Measurements from ENCODE around the gene ARHGAP12.
"Not testable (repeated sequence)": the region's sequence is repeated elsewhere in the genome, so short reads cannot be mapped to it uniquely, and the experiment has no call there.

ARHGAP12 gene

GRCh38 chr10:31921031-31921430 is 7.6 kb downstream of the ARHGAP12 start:
- DNase-seq, result no peak

DNA sequence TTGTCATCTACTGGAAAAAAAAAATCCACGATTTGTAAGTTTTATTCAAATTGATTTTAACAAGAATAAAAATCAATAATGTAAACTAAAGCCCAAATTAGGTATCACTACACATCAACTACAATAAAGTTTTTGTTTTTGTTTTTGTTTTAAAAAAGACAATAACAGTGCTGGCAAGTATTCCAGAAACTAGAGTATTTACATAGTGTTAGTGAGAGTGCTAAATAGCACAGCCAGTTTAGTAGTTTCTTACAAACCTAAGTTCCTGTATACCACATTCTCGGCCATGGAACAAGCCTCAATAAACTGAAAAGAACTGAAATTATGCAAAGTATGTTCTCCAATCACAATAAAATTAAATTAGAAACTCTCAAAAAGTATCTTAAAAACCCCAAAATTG is 8.1 kb downstream of the ARHGAP12 start:
- DNase-seq, result no peak

DNA sequence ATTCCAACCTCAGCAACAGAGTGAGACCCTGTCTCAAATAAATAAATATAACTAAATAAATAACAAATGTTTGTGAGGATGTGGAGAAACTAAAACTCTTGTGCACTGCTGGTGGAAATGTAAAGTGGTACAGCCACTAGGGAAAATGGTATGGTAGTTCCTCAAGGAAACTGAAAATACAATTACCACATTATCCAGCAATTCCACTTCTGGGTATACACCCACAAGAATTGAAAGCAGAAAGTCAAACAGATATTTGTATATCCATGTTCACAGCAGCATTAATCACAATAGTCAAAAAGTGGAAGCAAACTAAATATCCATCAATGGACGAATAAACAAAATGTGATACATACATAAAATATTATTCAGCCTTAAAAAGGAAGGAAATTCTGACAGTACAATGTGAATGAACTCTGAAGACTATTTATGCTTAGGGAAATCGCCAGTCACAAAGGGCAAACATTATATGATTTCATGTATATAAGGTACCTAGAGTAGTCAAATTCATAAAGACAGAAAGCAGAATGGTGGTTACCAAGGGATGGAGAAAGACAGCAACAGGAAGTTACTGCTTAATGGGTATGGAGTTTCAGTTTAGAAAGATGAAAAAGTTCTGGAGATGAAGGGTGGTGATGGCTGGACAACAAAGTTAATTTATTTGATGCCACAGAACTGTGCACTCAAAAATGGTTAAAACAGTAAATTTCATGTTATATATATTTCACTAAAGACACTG is 9.8 kb downstream of the ARHGAP12 start:
- DNase-seq, result no peak

DNA sequence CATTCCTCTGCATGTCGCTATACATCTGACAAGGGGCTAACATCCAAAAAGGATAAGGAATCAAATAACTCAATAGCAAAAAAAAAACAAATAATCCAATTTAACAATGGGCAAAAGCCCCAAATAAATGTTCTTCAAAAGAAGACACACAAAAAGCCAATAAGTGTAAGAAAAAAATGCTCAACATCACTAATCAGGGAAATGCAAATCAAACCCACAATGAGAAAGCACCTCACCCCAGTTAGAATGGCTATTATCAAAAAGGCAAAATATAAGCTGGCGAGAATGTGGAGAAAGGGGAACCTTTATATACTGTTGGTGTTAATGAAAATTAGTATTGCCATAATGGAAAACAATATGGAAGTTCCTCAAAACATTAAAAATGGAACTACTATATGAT is 14.3 kb downstream of the ARHGAP12 start:
- DNase-seq, result no peak

GRCh38 chr10:31912898-31913850 is 15.5 kb downstream of the ARHGAP12 start:
- no peak for DNase-seq

DNA sequence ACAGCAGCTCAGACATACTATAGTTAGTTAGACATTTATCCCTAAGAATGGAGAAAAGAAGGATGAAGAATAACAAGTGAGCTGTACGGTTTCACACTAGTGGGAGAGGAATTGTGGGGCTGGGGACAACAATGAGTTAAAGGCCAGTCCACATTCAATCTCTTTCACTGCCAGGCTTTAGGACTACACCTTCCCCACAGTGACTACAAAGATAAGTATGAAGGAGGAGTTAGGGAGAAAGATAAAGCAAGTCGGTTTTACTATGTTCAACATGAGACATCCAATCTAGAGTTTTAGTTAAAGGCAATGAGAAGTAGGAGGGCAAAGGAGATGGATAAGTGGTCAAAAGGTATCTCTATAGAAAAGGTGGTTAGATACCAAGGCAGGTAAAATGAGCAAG is 16.3 kb downstream of the ARHGAP12 start:
- no peak for DNase-seq

DNA sequence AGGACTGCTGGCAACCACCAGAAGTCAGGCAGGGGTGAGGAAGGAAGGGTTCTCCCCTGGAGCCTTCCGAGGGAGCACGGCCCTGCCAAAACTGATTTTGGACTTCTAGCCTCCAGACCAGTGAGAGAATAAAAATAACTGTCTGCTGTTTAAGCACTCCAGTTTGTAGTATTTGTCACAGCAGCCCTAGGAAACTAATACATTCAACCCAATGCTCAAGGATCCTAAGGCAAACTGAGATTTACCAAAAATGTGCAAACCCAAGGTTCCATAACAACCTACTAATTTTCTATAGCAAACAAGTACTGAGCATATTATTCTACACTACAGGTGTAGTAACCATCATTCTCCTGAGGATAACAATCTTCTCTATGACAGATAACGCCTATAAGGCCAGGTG is 18.6 kb downstream of the ARHGAP12 start:
- no peak for DNase-seq

DNA sequence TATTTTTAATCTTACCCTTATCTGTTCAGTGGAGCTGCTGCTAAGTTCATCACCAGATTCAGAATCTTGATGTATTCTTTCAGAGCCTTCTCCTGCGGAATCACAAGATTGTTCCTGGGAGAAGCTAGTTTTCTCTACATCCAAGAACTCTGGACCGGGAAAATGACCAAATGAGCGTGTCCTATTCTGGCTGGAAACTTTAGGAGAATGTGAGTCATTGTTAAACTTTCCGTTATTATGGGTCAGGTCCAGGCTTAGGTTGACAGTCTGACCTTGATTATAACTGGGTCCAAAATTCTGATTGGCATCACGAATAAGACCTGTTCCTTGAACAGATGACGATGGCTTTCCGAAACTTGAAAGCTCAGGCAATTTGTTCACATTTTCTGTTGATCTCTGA is 20.5 kb downstream of the ARHGAP12 start:
- no peak for DNase-seq

DNA sequence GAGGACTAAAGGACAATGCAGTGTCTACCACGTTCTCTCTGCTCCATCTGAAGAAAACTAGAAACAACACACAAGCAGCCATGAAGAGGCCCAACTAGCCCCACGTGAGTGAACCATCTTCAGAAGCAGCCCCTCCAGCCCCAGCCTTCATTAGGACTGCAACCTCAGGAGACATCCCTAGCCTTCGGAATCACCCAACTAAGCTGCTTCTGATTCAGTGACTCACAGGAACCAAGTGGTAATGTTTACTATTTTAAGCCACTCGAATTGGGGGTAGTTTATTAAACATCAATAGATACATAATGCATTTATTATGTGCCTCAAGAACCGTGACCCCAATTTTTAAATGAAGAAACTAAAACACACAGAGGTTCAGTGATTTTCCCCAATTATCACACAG is 22.6 kb downstream of the ARHGAP12 start:
- DNase-seq, result no peak

- no peak for DNase-seq
Measured at GRCh38 chr10:31905586-31905985, 23.0 kb downstream of the ARHGAP12 start.

DNA sequence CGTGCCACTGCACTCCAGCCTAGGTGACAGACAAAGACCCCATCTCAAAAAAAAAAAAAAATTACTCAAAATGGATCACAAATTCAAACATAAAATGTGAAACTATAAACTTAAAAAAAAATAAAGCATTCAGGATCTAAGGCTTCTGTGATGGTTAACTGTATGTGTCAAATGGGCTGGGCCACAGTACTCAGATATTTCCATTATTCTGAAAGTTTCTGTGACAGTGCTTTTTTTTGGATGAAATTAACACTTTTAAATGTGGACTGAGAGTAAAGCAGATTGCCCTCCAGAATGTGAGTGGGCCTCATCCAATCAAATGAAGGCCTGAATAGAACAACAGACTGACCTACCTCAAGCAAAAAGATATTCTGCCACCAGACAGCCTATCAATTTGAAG is 26.0 kb downstream of the ARHGAP12 start:
- no peak for DNase-seq

GRCh38 chr10:31897506-31897905 is 31.1 kb downstream of the ARHGAP12 start:
- no peak for DNase-seq

DNA sequence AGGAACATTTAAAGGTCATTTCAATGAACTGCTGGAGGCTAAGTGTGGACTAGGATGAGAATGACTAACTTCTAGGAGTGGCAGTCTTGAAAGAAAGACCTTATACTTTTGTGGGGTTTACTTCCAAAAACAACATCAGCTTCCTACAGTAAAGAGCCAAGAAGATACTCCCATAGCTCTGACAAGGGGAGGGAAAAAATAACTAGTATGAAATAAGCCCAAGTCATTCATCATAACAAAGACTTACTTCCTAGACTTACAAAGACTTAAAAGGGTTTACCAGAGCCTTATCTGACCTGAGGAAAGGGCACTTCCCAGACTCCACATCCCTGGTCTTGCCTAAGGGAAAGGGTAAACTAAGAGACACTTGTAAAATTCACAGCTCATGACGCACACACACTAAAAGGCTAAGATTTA is 31.7 kb downstream of the ARHGAP12 start:
- no peak for DNase-seq

DNA sequence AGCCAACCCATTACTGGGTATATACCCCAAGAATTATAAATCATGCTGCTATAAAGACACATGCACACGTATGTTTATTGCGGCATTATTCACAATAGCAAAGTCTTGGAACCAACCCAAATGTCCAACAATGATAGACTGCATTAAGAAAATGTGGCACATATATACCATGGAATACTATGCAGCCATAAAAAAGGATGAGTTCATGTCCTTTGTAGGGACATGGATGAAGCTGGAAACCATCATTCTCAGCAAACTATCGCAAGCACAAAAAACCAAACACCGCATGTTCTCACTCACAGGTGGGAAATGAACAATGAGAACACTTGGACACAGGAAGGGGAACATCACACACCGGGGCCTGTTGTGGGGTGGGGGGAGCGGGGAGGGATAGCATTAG is 32.9 kb downstream of the ARHGAP12 start:
- not testable (repeated sequence) for DNase-seq

DNA sequence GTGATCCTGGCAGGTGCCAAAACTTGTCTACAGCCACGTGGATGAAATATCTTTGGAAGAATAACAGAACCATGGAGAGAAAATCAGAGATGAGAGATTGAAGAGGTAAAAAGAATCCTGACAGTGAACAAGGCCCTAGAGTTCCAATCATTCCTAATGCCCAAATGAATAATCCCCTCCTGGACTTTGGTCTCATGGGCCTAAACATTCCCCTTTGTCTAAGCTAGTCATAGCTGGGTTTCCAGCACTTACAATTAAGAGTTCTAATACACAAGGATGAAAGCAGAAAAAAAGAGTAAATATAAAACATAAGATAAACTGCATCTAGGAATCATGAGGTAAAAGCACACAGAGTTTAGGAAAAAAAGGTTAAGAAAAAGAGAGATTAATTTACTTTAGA is 40.2 kb downstream of the ARHGAP12 start:
- no peak for DNase-seq

- no peak for DNase-seq
Measured at GRCh38 chr10:31887850-31888249, 40.8 kb downstream of the ARHGAP12 start.

- no peak for DNase-seq
Measured at GRCh38 chr10:31886885-31887284, 41.7 kb downstream of the ARHGAP12 start.

GRCh38 chr10:31885971-31886370 is 42.7 kb downstream of the ARHGAP12 start:
- no peak for DNase-seq

DNA sequence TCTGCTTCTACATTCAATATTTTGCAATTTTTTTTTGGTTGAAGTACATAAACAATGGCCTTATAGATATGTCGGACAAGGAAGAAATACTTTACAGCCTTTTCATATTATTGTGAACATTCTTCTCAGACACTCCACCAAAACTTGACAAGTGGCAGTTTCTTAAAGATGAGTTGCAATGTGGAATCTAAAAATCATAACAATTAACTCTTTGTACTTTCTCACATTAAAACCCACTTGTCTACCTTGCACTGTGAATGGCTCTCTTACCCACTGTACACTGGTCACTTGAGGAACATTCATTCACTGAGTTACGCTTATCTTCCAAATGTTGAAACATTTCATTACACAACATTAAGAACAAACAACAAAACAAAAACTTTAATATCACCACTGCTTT is 44.2 kb downstream of the ARHGAP12 start:
- no peak for DNase-seq

- DNase-seq, result no peak
Measured at GRCh38 chr10:31883397-31883796, 45.2 kb downstream of the ARHGAP12 start.

GRCh38 chr10:31878486-31878885 is 50.1 kb downstream of the ARHGAP12 start:
- no peak for DNase-seq

GRCh38 chr10:31876652-31877352 is 51.8 kb downstream of the ARHGAP12 start:
- DNase-seq, result no peak

DNA sequence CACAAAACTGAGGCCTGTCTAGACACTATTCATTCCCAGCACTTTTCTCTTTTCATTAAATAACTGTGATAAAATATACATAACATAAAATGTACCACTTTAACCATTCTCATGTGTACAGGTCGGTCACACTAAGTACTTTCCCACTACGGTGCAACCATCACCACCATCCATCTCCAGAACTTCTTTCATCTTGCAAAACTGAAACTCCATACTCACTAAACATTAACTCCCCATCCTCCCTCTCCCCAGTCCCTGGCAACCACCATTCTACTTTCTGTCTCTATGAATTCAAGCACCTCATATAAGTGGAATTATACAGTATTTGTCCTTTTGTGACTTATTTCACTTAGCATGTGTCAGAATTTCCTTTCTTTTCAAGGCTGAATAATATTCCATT is 53.0 kb downstream of the ARHGAP12 start:
- no peak for DNase-seq

DNA sequence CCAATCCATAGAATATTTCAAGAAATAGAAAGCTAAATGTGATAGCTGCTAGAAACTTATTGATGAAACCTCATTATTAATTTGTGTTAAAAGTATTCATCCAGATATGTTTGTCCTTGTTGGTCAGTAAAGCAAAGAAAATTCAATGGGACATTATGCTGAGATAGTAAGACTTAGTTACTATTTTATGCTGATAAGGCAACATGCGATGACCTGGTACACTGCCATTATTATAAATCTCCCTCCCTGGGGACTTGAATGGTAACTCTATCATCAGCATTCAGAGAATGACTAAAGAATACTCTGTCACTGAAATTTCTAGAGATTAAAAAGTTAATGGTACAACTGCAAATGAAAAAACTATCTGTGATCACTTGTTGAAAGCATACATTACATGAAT is 54.9 kb downstream of the ARHGAP12 start:
- no peak for DNase-seq
